HG03108 (cell line): ENCODE data around the gene KLC4.
"Not testable (repeated sequence)": the region's sequence is repeated elsewhere in the genome, so short reads cannot be mapped to it uniquely, and the experiment has no call there.

Source experiments
- ATAC-seq: cut with Tn5 transposase; IDR thresholded peaks from one replicate; pipeline ENCODE4 v1.9.1; 2021; ENCODE audit warnings: moderate library complexity; ENCODE audit not compliant: unreplicated experiment

The KLC4 gene

GRCh38 chr6:43090559-43090956, 31.1 kb downstream of the KLC4 start:
- ATAC-seq = no peak

- ATAC-seq = no peak
These were observed 31.6 kb downstream of the KLC4 start for GRCh38 chr6:43091020-43091419.

GRCh38 chr6:43091436-43091991, 32.1 kb downstream of the KLC4 start:
- ATAC-seq = no peak

GRCh38 chr6:43092635-43093034, 33.2 kb downstream of the KLC4 start:
- no peak for ATAC-seq

GRCh38 chr6:43093436-43094289, 34.2 kb downstream of the KLC4 start:
- no peak for ATAC-seq

GRCh38 chr6:43095939-43096338, 36.5 kb downstream of the KLC4 start:
- no peak for ATAC-seq

- ATAC-seq = no peak
These were observed 37.1 kb downstream of the KLC4 start for GRCh38 chr6:43096451-43097097.

GRCh38 chr6:43097098-43097489, 37.7 kb downstream of the KLC4 start:
- no peak for ATAC-seq

- no peak for ATAC-seq
These were observed 38.1 kb downstream of the KLC4 start for GRCh38 chr6:43097502-43097901.

GRCh38 chr6:43101497-43101896, 42.1 kb downstream of the KLC4 start:
- ATAC-seq = no peak

GRCh38 chr6:43103253-43103876, 43.9 kb downstream of the KLC4 start:
- no peak for ATAC-seq

GRCh38 chr6:43105538-43106222, 46.2 kb downstream of the KLC4 start:
- no peak for ATAC-seq

GRCh38 chr6:43107344-43108062, 48.1 kb downstream of the KLC4 start:
- no peak for ATAC-seq

- ATAC-seq = no peak
These were observed 54.2 kb downstream of the KLC4 start for GRCh38 chr6:43113431-43114260.

GRCh38 chr6:43115365-43115764, 55.9 kb downstream of the KLC4 start:
- no peak for ATAC-seq

GRCh38 chr6:43117466-43117865, 58.0 kb downstream of the KLC4 start:
- not testable (repeated sequence) for ATAC-seq

GRCh38 chr6:43119482-43119881, 60.1 kb downstream of the KLC4 start:
- no peak for ATAC-seq

GRCh38 chr6:43120101-43120763, 60.8 kb downstream of the KLC4 start:
- ATAC-seq = no peak
